Measurements from ENCODE around the gene NOC2L.

DNA sequence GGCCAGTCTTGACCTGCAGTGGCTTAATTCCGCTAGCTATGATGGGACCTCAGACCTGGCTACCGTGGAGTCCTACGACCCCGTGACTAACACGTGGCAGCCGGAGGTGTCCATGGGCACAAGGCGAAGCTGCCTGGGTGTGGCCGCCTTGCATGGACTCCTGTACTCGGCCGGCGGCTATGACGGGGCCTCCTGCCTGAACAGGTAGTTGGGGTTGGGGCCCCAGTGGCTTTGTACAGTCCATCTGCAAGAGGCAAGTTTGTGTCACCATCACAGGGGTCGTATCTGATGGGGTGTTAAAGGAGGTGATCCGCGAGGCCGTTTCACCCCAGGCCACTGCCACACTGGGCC, 4.2 kb upstream of the NOC2L start:
- TF ChIP-seq, protein P1, sequence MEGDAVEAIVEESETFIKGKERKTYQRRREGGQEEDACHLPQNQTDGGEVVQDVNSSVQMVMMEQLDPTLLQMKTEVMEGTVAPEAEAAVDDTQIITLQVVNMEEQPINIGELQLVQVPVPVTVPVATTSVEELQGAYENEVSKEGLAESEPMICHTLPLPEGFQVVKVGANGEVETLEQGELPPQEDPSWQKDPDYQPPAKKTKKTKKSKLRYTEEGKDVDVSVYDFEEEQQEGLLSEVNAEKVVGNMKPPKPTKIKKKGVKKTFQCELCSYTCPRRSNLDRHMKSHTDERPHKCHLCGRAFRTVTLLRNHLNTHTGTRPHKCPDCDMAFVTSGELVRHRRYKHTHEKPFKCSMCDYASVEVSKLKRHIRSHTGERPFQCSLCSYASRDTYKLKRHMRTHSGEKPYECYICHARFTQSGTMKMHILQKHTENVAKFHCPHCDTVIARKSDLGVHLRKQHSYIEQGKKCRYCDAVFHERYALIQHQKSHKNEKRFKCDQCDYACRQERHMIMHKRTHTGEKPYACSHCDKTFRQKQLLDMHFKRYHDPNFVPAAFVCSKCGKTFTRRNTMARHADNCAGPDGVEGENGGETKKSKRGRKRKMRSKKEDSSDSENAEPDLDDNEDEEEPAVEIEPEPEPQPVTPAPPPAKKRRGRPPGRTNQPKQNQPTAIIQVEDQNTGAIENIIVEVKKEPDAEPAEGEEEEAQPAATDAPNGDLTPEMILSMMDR (conservative IDR thresholded peaks at IDR 0.05; ENCODE audit: low read depth, low read length), result no peak
- TF ChIP-seq EZH2 (IDR thresholded peaks at IDR 0.05; ENCODE audit: borderline replicate concordance, low read depth, low read length, poor library complexity, severe bottlenecking), result no peak
